ENCODE data around the gene RBM38.

RBM38 gene

GRCh38 chr20:57438552-57438951 is 47.4 kb downstream of the RBM38 start:
- no peak for TF ChIP-seq CTCF (IDR thresholded peaks at IDR 0.05; ENCODE audit: extremely low read depth, missing control alignments)
- DNase-seq (ENCODE audit: low spot score): no peak

GRCh38 chr20:57439432-57439831 is 48.2 kb downstream of the RBM38 start:
- no peak for DNase-seq (ENCODE audit: low spot score)
- no peak for TF ChIP-seq CTCF (IDR thresholded peaks at IDR 0.05; ENCODE audit: extremely low read depth, missing control alignments)

GRCh38 chr20:57439993-57440392 is 48.8 kb downstream of the RBM38 start:
- no peak for DNase-seq (ENCODE audit: low spot score)
- TF ChIP-seq CTCF (IDR thresholded peaks at IDR 0.05; ENCODE audit: extremely low read depth, missing control alignments): no peak

GRCh38 chr20:57440678-57441509 is 49.7 kb downstream of the RBM38 start:
- DNase-seq (ENCODE audit: low spot score): no peak

GRCh38 chr20:57441510-57442154 is 50.4 kb downstream of the RBM38 start:
- TF ChIP-seq CTCF (IDR thresholded peaks at IDR 0.05; ENCODE audit: extremely low read depth, missing control alignments): no peak
- DNase-seq (ENCODE audit: low spot score): no peak

More at GRCh38 chr20:57440678-57441509, 49.7 kb downstream of the RBM38 start:
- no peak for TF ChIP-seq CTCF (IDR thresholded peaks at IDR 0.05; ENCODE audit: extremely low read depth, missing control alignments)

GRCh38 chr20:57442158-57442887 is 51.1 kb downstream of the RBM38 start:
- DNase-seq (ENCODE audit: low spot score): no peak
- TF ChIP-seq CTCF (IDR thresholded peaks at IDR 0.05; ENCODE audit: extremely low read depth, missing control alignments): no peak

GRCh38 chr20:57442888-57443239 is 51.7 kb downstream of the RBM38 start:
- no peak for TF ChIP-seq CTCF (IDR thresholded peaks at IDR 0.05; ENCODE audit: extremely low read depth, missing control alignments)
- DNase-seq (ENCODE audit: low spot score): no peak

Measured in GM20000 (cell line).